Activated CD8-positive, alpha-beta memory T cell treated with anti-CD3 and anti-CD28 coated beads for 24 hours (primary cell): ENCODE measurements around the gene GPX4.
A peak's percentile ranks its signal among the peaks of the same experiment; 100 is the strongest.

ENCODE experiments used
- DNase-seq: peaks from one replicate; pipeline ENCODE4 v3.0.0-alpha.2; 2020

The GPX4 gene

GRCh38 chr19:1085676-1086442, 17.9 kb upstream of the GPX4 start:
- DNase-seq = no peak

- no peak for DNase-seq
Measured at GRCh38 chr19:1086613-1087012, 17.2 kb upstream of the GPX4 start.

- DNase-seq = no peak
Measured at GRCh38 chr19:1087813-1088415, 15.9 kb upstream of the GPX4 start.

DNA sequence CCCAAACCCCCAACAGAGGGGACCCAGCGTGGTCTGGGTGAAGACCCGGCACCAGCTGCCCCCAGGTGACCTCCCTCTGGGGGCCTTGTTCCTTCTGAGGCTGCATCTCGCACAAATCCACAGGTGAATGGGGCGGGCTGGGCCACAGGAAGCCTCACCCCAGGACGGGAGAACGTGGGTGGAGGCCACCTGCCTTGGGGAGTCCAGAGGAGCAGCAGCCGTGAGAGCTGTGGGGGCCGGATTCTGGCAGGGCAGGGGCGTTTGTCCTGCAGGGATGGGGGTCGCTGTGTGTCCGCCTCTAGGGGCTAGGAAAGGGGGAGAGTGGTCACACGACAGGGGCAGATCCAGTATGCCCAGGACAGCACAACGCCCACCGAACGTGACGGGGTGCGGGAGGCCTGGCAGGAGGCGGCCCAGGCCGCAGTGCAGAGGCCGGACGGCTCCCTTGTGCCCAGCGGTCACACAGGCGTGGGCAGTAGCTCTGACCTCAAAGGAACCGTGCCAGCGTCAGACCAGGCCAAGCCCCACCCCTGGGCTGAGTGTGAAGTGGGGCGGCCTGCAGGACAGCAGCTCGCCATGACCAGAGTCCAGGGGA, 15.3 kb upstream of the GPX4 start:
- DNase-seq = no peak

DNA sequence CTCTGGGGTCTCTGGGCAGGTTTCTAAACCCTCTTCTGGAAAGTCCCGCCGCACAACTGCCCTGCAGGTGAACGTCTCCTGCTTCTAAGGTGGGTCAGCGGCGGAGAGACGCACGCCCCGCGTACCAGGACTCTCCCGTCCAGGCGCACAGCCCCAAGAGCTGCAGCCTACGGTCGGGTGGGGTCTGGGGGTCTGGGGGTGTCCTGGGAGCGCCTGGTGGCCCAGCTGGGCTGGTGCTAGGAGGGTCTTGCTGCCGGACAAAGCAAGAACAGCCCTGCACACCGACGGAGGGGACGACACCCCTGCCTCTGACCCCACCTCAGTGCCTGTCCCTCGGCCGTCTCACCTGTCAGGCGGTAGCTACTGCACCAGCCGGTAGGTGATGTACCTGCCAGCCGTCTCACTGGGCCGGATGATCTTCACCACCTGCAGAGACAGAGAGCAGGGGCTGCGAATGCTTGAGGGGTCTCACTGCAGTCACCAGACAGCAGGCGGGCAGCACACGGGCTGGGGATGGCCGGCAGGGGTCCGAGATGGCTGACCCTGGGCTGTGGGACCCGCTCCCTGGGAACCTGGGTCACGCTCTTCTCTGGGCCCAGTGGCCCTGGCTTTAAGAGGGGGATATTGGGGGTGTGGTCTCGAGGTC, 14.5 kb upstream of the GPX4 start:
- no peak for DNase-seq

- DNase-seq = peak; percentile 77
Measured at GRCh38 chr19:1089891-1090290, 13.9 kb upstream of the GPX4 start.

GRCh38 chr19:1090731-1091543, 12.9 kb upstream of the GPX4 start:
- DNase-seq = peak; percentile 80

GRCh38 chr19:1091544-1092175, 12.1 kb upstream of the GPX4 start:
- no peak for DNase-seq

DNA sequence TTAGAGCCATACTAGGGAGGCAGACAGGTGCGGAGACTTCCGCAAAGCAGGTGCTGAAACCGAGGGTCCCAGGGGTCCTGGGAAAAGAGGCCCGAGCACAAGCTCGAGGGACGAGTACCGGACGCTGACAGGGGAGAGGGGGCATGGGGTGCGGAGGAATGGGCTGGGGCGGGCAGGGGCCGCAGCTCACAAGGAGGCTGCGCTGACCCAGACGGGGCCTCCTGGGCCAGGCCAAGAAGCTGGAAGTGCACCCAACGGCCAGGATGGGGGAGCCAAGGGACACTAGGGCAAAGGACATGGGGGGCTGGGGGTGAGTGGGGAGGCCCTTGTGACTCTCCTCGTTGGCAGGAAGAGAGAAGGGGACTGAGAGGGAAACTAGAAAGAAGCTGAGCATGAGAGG, 10.5 kb upstream of the GPX4 start:
- no peak for DNase-seq

DNA sequence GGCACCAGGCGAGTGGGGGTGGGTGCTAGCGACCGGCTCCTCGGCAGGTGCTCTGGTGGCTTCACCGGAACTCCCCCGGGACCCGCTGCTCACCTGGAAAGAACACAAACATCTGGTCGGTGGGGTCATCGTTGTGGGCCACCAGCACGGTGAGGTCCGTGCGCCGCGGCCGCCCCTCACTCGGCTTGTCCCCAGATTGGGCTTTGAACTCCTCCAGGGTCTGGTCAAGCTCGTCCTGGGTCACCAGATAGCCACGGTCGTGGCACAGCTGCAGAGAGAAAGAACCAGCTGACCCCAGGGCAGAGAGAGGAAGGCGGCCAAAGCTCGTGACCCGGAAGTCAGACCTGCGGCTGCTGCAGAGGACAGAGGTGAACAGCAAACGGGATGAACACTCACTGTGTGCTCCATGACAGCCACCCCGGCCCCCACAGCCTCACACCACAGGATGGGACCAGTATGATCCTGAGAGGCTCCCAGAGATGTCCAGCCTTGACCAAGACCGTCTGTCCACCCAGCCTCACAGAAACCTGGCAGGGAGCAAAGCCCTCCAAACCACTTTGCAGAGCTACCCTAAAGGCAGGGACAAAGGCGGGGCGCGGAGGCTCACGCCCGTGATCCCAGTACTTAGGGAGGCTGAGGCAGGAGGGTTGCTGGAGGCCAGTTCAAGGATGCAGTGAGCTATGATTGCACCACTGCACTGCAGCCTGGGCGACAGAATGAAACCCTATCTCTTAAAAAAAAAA, 9.8 kb upstream of the GPX4 start:
- DNase-seq = no peak

DNA sequence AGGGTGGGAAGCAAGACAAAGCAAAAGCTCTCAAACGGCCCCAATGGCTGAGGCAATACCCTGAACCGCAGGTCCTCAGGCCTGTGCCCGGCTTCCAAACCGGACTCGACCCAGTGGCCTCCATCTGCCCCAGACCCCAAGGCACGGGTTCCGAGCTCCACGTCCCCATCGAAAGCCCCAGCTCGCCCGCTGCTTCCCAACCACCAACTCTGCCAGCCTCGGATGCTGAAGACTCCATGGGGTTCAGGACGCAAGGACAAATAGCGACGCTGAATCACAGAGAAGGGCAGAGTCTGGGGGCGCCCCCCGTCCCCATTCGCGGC, 9.2 kb upstream of the GPX4 start:
- DNase-seq = no peak

GRCh38 chr19:1094978-1095701, 8.7 kb upstream of the GPX4 start, which contains the start of gene POLR2E:
POLR2E (minus strand) TSS chr19:1095375; CDS start chr19:1095315, 60 bp downstream.
- peak; percentile 100 for DNase-seq

- DNase-seq = no peak
Measured at GRCh38 chr19:1097810-1098176, 6.0 kb upstream of the GPX4 start.

GRCh38 chr19:1098177-1099051, 5.4 kb upstream of the GPX4 start:
- no peak for DNase-seq

DNA sequence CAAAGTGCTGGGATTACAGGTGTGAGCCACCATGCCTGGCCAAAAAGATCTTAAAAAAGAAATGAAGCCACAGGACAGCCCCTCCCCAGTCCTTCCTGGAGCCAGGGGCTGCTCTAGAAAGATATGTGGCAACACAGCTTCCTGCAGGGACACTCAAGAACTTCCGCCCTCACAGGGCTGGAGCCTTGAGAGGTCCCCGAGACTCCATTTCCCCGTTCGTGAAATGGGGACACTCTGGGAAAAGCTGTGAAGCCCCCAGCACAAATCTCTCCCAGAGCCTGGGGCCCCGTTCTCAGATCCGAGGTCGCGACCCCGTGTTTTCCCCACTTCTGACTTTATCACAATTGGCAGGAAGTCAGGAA, 2.5 kb upstream of the GPX4 start:
- no peak for DNase-seq

- peak; percentile 83 for DNase-seq
Measured at GRCh38 chr19:1102407-1103131, 1.2 kb upstream of the GPX4 start.

DNA sequence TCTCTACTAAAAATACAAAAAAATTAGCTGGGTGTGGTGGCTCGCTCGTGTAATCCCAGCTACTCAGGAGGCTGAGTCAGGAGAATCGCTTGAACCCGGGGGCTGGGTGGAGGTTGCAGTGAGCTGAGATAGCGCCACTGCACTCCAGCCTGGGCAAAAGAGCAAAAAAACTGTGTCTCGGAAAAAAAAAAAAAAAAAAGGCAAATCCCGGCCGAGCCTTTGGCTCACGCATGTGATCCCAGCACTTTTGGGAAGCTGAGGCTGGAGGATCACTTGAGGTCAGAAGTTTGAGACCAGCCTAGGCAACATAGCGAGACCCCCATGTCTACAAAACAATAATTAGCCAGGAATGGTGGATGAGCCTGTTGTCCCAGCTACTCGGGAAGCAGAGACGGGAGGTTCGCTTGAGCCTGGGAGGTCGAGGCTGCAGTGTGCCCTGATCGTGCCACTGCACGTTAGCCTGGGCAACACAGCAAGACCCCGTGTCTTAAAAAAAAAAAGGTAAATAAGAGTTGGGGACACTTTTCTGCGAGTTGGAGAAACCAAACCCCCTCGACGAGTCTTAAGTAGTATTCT, 574 bp upstream of the GPX4 start:
- DNase-seq = no peak

DNA sequence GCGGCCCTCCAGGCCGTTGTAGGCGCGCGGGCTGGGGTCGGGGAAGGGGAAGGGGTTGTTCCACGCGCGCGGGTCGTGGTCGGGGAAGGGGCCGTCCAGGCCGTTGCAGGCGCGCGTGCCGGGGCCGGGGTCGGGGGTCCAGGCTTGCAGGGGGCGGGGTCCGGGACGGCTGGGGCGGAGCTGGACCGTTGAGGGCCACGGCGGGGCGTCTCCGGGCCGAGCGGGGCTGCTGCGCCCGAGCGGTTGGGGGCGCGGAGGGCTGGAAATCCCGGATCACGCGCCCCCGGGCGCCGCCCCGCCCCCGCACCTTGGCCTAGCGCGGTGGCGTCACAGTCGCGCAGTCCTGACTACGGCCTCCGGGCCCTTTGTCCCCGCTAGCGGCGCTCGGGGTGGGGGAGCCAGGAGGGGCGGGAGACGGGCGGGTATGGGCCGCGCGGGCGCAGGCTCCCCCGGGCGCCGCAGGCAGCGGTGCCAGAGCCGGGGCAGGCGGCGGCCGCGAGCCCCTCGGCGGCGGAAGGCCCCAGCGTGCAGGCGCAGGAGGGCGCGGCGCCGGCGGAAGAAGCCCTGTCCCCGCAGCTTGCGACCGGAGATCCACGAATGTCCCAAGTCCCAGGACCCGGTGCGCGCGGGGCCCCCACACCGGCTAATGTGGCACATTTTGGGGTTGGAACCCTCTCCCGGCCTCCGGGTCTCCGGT, 665 bp downstream of the GPX4 start:
- peak; percentile 91 for DNase-seq
